HTR-8/SVneo (cell line): ENCODE results near the gene KATNAL1.
"Not testable (repeated sequence)": the region's sequence is repeated elsewhere in the genome, so short reads cannot be mapped to it uniquely, and the experiment has no call there.

ENCODE experiments used
- DNase-seq: peaks from one replicate; pipeline ENCODE4 v3.0.0; 2011; ENCODE audit warnings: low spot score, mixed read lengths; ENCODE audit not compliant: insufficient read length
- FAIRE-seq: peaks from 2 replicates; lab custom pipeline; 2011; peaks lifted over from hg19 to GRCh38; lab: Jason Lieb, UNC

KATNAL1 gene

DNA sequence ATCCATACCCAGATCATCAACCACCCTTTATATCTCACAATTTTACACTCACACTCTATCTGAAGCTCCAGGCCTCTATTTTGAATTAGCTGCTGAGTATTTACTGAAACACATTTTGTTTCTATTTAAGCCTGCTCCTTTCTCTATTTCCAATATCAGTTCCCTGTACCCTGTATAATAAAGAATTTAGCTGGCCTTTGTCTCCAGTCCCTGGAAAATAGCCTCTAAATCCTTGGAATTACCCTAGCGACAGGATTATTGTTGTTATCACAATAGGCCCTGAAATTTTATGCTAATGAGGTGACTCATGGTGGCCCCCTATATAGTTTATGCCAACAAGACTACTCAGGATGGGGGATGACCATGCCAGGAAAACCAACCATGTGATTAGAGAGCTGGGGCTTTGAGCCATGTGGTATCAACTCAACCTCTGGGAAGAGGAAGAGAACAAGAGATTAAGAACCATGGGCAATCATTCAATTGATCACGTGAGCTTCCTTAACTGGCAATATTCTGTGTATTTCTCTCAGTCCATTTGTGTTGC is 72.7 kb downstream of the KATNAL1 start:
- no peak for DNase-seq
- no peak for FAIRE-seq

DNA sequence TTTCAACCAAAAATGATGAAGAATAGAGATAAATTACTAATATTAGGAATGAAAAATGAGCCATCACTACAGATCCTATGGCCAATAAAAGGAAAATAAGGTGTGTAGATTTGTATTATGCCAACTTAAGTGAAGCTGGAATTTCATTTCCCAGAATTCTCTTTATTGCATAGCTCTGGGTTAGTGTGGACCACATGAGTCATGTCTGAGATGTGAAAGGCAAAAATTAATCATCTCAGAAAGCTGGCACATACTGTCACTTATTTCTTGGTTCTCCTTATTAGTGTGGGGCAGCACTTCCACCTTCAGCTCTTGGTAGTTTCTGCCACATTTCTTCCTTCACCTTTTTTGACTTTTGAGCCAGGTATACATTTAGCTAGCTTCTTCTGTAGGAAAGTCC is 82.6 kb downstream of the KATNAL1 start:
- DNase-seq: peak; percentile 15
- FAIRE-seq: no peak

DNA sequence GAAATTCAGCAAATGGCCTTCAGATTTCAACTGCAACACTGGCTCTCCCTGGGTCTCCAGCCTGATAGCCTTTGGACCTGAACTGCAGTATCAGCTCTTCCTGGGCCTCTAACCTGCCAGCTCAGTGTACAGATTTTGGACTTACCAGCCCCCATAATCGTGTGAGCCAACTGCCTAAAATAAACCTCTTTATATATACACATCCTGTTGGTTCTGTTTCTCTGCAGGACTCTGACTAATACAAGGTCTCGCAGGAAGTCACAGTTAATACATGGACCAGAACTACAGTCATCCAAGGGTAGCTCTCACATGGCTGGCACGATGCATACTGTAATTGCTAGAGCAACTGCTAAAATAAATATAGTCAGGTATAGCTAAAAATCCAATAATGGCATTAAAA is 85.1 kb downstream of the KATNAL1 start:
- FAIRE-seq (no peak), DNase-seq (no peak)

DNA sequence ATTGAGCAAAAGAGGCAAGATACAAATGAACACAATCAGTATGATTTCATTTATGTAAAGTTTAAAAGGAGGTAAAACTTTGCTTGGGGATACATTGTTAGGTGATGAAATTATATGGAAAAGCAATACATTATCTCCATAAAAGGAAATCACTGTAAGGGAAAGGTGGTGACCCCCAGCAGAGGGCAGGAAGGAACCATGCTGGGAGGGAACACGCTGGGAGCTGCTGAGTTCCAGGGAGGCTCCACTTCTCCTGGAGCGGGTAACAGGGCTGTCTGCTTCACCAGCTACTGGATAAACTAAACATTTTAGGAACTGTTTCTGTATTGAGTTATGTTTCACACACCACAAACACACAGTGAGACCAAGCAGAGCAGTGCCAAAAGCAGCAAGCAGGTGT is 91.2 kb downstream of the KATNAL1 start:
- no peak for DNase-seq
- no peak for FAIRE-seq

DNA sequence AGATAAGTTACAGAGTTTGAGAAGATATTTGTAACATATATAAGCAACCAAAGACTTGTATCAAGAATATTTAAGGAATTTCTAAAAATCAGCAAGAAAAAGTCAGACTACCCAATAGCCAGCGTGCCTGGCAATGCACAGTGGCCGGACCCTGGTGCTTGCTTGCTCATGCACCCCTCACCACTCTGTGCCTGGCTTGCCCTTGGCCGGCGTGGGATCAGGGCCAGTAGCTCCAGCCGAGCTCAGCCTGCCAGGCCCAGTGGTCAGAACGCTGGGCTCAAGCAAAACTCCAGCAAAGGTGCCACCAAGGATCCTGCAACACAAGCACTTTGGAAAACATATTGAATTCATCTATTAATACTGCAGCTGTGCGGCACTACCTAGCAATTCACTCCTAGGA is 95.1 kb downstream of the KATNAL1 start:
- FAIRE-seq (no peak), DNase-seq (no peak)

DNA sequence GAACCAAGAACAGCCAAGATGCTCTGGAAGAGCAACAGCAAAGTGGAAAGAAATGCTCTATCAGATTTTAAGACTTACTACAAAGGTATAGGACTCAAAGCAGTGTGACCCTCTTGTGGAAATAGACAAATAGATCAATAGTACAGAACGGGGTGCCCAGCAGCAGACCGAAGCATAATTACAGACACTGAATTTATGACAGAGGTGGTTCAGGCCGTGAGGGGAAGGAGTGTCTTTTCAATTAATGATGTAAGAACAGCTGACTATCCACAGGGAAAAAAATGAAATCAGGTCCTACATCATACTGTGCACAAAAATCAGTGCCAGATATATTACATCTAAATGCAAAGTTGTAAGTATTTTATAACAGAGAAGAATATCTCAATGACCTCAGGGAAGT is 95.6 kb downstream of the KATNAL1 start:
- DNase-seq (no peak), FAIRE-seq (no peak)

DNA sequence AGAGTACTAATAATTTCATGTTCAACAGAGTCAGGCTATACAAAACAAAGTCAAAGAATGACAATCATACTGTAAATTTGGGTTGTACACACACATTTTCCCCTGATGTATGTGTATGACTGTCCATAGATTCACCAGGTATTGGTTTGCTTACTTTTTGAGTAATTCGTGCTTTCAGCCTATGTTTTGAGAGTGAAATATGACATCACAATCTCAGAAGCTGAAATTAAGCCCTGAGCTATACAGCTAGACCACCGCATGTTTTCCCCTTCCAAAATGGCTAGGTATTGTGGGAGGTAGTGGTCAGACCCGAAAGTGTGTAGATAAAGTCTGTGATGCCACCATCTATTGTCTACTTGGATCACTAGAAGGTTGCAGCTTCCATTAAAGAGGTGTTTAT is 102.8 kb downstream of the KATNAL1 start:
- FAIRE-seq (no peak), DNase-seq (no peak)

DNA sequence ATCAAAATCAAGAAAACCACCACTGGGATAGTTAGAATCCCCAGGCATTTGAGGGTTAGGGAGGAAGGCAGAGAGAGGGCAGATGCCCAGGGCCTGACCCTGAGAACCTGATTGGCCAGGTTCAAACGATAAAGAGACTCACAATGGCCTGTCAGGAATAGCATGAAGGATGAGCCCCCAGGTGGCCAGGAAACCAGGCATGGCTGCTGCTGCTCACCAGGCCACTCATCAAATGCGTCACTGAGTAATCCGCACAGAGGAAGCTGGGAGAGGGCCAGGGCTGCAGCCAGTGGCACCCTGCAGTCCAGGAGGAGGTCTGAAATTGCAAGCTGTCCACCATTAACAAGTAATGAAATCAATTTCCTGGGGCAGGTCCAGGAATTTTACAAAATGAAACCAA is 111.3 kb downstream of the KATNAL1 start:
- FAIRE-seq: no peak

DNA sequence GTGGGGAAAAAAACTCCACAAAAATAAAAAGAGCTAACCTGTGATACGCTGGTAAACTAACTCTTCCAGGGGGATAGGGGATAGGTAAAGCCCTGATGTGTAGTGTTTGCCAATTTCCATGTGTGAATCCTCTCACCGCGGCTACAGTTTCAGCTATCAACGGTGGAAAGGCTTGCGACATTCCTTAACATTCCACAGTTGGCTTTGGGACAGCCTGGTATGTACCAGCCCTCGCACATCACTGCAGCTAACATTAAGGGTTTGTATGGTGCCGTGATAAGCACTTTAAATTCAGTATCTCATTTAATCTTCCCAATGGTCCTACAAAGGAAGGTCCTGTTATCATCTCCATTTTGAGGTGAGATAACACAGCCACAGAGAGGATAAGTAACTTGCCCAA is 112.4 kb downstream of the KATNAL1 start:
- no peak for FAIRE-seq
- no peak for DNase-seq

More for the DNA sequence above, 111.3 kb downstream of the KATNAL1 start:
- DNase-seq: peak; percentile 2

DNA sequence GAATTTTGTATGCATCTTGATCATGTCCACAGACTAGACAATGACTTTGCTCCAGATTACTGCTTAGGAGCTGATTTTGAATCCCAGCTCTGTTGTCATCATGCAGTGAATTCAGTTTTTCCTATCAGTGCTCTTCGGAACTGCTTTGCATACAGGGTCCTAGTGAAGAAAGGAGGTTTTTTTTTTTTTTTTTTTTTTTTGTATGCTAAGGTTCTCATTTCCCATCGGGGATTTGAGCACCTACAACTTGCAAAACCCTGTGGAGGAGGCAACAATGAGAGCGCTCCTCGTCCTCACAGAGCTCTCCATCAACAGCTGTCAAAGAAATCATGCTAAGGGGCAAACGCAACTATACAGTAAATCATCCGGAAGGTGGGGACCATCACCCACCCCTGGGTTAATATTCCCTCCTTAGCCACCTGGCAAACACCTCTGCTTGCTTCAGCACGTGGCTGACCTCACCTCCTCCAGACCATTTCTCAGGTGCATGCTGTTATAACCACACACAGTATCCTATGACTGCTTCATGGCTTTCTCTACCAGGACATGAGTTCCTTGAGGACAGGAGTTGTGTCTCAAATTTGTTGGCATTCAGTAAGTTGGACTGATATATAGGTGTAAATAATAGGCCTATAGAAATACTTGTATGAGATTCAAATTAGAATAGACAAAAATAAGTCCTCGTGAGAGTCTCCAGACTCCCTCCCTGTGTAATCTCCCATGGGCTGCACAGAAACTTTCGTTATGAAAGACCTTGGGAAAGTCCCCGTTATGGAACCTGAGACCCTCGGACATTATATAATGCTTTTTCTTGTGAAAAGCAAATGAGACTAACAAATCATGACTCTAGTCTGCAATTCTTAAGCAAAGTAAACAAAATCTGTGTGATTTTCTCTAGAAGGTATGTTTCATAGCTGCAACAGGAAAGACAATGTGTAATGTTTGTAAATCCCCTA is 113.8 kb downstream of the KATNAL1 start:
- DNase-seq (no peak), FAIRE-seq (no peak)

DNA sequence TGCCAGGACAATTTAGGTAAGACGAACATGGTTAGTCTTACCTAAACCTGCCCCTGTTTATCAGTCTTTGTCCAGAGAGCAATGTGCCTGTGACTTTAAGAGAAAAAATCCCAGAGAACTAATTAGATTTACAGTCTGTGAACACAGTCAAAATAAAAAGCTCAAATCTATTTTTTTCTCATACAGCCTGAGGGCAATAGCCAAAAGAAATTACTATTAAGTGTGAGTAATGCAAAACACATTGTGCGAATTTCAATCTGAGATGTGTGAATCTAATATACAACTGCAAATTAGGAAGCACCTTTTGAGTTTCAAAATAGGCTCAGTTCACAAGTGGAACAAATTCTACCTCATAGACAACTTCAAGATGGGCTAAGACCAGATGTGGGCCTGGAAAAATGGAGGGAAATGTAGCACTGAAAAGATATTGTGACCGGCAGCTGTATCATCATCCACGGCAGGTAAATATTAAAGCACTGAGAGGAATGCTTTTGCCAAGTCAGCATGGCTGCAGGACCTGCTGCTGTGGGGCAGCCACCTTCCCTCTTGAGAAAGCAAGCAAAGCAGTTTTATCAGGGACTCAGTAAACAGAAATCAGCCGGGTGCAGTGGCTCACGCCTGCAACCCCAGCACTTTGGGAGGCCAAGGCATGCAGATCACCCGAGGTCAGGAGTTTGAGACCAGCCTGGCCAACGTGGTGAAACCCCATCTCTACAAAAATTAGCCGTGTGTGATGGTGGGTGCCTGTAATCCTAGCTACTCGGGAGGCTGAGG is 114.8 kb downstream of the KATNAL1 start:
- no peak for FAIRE-seq

DNA sequence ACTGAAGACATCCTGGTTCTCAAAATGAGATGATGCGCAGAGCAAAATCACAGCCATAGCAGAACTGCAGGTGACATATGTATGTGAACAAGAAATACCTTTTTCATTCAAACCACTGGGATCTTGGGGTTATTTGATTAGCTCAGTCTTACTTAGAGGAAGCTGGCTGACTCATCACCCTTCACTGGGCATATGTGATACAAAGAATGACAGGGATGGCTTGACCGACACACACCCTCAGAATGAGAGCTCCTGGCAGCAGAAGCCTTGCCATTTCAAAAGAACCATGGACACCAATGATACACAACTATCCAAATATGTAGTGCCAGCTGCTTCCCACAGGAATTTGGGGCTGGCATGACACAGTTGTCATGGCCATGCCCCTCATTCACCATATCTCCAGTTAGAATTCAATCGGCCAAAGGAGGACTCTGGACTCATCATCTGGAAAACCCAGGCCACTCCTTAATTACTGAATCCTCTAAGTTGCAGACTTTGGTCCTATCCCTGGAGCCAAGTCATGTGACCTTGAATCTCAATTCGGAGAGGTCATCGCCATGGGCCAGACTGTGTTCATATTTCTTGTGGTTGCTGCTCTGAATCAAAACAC is 115.8 kb downstream of the KATNAL1 start:
- FAIRE-seq (no peak), DNase-seq (peak; percentile 10)

More for the DNA sequence above, 114.8 kb downstream of the KATNAL1 start:
- DNase-seq: no peak

DNA sequence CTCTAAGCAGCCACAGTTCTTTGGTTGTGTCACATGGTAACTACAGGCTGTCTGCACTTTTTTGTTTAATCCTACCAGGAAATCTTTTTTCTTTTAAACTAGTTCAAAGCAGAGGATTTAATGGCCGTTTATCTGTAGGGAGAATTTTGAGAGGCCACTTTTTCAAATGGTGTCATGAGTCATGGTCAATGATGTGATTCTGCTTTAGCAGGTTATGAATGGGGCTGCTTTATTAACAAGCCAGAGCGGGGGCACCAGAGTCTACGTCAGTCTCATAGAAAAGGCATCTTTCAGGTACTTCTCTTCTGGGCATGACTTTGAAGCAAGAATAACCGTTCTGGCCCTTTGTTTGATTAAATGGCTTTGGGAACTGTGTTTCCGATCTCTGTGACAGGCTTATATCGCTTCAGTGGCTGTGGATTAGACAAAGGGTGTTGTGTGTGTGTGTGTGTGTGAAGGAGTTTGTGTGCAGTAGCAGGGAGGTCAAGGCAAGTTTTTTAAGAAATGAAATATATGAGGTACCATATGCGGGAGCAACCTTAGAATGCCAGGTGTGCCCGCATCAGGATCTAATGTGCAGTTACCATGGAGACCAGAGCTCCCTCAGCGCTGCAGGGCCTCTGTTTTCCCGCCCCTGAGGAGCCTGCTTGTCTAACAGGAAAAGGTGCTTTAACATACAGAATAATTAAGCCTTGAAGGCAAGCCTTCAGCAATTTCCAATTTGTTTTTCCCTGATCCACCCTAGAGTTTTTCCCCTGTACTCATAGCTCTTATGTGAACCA is 120.5 kb downstream of the KATNAL1 start:
- no peak for DNase-seq

DNA sequence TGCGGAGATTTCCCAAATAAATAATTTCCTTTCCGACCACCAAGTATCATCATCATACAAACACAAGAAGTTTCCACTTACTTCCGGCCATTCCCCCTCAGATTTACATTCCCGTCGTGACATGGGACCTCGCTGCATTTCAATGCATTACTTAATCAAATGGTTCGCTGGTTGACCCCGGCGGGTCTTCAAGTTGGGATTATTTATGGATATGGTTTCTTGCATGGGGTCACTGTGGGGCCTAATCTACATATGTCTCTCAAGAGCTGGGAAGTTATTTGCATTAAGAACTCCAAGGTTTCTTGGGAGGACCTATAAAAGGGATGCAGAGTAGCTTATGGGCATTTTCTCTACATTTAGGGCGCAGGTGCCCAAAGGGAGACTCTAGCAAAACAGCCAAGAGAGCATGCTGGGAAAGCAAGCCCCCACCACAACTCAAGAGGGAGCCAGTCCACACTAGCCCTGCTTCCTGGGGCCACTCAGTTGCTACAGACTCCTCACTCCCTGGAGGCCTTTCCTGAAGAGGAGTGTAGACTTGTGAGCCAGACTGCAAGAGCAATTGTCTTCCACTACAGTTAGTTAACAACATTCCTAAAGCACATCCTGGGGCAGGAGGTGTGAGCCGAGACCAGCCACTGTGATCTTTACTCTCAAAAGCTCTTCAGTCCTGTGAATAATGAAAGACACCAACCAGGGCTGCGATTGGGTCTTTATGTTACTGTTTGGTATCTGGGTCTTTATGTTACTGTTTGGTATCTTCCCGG is 125.3 kb downstream of the KATNAL1 start:
- FAIRE-seq (no peak), DNase-seq (no peak)

More for the DNA sequence above, 120.5 kb downstream of the KATNAL1 start:
- FAIRE-seq: no peak

DNA sequence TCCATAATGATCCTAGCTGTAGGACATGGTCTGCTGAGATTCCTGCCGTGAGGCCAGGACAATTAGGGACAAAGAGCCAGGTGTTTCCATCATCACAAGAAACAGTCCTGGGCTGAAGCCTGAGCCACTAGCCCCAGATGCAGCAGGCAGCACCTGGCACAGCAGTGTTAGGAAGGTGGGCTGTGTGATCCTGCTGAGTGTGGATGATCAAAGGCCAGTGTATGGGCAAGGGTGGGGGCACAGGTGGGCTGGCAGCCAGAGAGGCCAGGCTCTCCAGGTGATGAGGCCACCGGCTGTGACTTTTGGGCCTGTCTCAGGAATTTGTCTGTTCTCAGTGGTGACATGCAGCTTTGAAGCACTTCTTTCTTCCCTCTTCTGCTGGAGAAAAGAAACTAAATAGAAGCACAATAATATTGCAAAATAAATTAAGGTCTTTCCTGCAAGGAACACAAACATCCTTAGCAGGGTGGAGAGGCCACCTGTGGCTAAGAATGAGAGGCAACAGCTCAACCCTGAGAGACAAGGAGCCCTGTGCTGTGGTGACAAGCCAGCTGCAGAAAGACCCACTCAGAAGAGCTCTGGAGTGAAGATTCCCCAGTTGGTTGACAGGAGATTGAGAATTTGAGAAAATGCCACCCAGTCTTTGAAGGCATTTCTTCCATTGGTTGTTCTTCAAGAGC is 127.6 kb downstream of the KATNAL1 start:
- FAIRE-seq: no peak
- no peak for DNase-seq

DNA sequence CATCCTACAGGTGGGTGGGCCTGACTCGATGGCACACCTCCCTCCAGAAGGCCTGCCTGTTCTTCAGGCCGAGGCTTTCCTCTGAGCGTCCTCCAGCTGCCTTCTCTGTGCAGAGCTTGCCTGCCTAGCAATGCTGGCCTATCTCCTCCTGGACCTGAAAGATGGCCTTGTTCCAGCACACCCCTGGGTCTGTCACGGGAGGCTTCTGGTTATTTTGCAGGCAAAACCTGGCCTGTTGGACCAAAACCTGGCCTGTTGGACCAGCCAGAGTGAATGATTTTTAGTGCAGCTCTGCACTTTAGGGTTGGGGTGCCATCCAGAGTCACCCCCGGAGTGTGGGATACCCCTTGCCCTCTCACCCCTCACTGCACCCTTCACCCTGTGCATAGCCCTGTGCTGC is 128.4 kb downstream of the KATNAL1 start:
- no peak for FAIRE-seq
- DNase-seq: no peak

DNA sequence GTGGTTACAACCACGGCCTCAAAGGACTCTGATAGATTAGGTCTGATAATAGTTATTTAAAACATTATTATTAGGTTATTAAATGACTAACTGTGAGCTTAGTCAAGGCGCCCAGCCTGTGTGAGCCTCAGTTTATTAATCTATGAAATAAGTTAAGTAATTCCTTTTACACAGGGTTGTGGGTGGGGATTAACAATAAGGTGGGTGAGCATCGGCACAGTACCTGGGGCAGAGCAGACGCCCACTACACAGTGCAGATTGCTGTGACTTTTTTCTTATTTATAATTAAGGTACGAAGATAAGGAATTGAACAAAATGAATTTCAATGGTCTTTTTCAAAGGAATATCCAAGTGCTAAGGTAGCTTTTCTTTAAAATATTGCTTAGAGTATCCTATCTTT is 132.2 kb downstream of the KATNAL1 start:
- FAIRE-seq: no peak
- DNase-seq: no peak

DNA sequence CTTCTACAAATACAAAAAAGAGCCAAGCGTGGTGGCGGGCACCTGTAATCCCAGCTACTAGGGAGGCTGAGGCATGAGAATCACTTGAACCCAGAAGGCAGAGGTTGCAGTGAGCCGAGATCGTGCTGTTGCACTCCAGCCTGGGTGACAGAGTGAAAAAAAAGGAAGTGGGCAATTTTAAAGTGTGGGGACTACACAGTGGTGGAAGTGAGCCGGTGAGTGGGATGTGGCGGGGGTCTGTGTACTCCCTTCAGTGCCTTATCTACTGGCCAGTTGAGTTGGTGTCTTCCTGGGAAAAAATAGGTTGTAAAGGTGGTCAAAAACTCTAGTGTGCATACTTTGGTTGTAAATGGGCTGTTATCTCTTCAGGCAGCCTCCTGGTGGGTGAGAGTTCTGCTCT is 133.1 kb downstream of the KATNAL1 start:
- not testable (repeated sequence) for FAIRE-seq, DNase-seq

DNA sequence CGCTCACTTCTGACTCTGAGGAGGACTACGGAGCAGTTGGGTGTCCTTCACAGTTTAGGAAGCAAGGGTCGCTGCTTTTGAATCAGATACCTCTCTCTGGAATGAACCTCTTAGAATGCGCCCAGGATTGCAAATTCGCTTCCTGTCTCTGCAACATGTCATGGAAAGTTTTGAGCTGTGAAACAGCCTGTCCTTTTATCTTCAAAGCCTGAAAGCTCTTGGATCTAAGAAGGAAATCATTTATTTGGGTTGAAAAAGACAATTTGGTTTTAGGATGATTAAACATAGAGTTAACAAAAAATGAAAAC is 134.1 kb downstream of the KATNAL1 start:
- FAIRE-seq: no peak
- no peak for DNase-seq
